ENCODE data around the gene UBE2O.

DNA sequence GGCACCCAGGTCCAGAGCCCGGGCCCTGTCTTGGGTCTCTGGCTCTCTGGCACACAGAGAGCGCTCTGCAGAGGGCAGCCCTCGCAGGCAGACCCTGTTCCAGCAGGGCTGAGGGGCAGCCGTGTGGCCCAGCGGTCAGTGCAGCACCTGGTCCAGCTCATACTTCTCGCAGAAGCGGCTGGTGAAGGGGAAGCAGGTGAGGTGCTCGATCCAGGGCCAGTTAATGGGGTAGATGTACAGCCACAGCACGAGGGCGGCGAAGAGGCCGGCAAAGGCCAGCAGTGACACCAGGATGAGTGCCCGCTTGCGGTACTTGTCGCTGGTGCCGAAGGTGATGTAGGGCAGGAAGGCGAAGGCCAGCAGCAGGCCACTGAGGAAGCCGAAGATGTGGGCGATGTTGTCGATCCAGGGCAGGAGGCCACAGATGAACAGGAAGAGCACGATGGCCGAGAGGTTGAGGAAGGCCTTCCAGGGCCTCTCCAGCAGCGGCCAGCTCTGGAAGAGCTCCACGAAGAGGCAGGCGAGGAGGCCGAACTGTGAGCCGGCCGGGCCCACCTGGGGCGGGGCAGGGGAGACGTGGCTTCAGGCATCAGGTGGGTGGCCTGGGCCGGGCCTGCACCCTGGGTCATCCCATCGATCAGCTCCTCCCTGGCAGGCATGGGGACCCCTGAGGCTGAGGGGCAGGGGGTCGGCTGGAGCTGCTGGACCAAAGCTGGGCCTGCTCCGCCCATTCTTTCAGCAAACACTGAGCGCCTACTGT lies 18.7 kb upstream of the UBE2O start:
- TF ChIP-seq, protein P1, sequence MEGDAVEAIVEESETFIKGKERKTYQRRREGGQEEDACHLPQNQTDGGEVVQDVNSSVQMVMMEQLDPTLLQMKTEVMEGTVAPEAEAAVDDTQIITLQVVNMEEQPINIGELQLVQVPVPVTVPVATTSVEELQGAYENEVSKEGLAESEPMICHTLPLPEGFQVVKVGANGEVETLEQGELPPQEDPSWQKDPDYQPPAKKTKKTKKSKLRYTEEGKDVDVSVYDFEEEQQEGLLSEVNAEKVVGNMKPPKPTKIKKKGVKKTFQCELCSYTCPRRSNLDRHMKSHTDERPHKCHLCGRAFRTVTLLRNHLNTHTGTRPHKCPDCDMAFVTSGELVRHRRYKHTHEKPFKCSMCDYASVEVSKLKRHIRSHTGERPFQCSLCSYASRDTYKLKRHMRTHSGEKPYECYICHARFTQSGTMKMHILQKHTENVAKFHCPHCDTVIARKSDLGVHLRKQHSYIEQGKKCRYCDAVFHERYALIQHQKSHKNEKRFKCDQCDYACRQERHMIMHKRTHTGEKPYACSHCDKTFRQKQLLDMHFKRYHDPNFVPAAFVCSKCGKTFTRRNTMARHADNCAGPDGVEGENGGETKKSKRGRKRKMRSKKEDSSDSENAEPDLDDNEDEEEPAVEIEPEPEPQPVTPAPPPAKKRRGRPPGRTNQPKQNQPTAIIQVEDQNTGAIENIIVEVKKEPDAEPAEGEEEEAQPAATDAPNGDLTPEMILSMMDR (conservative IDR thresholded peaks at IDR 0.05) = no peak
- TF ChIP-seq ZFX (IDR thresholded peaks at IDR 0.05) = no peak

Data from C4-2B (cell line).